Left renal pelvis (tissue), 4 donors: ENCODE measurements around the gene FAM114A1. TPM values are rescaled to one million over a fixed set of nuclear protein-coding genes. Genes with fewer than 3 reads are reported as not detected.

Experiments
- DNase-seq, 4 donors: peaks; one replicate each; pipeline ENCODE4 v3.0.0-alpha.2; 2013; ENCODE audit warnings: low read depth in 4 of 4, low spot score in 3 of 4
- polyA plus RNA-seq, 4 donors: library from polyadenylated mRNA; unstranded; fragments of 120-200 nt; gene quantifications; one replicate each; pipeline ENCODE4 v1.2.1, GENCODE V29; 2013; ENCODE audit not compliant: insufficient read length in 4 of 4

FAM114A1 gene
- polyA plus RNA-seq = 10 to 100 TPM; 29.5 to 85.1 (median 38.2) TPM

DNA sequence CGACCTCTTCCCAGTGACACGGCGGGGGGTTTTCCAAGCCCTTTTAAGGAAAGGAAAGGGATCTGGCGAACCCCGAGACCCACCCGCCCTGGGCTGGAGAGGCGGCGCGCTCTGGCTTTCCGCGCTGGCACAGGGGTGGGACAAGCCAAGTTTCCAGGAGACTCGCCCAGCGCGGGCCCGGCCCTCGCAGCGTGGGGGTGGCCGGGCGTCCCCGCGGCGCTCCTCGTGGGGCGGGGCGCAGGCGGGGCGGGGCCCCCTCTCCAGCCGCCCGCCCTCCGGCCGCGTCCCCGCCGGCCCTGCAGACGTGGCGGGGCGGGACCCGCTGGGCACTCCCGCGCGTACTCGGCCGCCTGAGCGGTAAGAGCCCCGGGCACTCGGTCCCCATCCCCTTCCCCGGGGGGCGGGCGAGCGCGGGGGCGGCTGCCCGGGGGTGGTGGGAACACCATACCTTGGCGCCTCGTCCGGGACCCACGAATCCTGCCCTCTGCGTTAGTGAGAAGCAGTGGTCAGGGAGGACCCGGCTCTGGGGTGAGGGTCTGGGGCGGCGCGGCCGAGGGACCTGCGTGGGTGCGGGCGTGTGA is at the start of gene FAM114A1:
FAM114A1 (plus strand) TSS at position 329 of the 581 bp plus-strand sequence. CDS start 10,273 bp downstream, outside the sequence.
- DNase-seq = peak; percentile 38 to 66 (median 60)

DNA sequence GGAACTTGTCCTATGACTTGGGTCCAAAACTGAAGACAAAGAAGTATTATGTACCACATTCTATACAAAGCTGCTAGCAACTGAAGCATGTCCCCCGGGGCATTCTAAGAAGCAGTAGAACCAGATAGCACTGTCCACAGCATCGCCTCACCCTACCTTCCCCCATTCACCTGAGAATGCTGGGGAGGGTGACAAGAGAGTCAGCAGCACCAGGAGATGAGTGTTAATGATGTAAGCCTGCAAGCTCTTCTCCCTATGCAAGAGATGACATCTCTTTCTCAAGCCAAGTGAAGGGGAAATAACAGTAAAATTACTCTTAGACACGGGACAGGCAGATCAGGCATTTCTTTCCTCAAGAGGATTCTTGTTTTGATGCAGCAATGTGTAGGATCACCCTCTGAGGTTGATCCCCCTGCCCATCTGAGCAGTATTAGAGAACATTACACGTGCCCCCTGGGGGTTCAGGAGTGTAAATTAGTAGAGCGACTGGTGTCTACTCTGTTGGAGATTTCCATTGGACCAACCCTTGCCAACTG is 49.1 kb upstream of the FAM114A1 start:
- no peak for DNase-seq

DNA sequence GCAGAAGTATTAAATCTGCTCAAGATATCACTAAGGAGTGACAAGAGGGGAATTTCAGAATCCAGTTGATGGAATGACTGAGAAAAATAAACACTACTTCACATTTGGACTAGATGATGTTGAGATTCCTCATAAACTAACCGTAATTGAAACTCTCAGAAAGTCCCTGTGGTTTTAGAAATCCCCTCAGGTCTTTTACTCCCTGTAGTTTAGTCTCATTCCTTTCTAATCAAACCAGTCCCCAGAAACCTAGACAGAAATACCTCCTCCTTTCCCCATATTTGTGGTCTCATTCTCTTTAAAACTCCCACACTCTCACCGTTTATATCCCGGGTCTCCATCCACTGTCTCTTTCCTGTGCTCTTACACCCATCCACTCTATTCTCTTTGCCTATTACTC is 48.0 kb upstream of the FAM114A1 start:
- no peak for DNase-seq

GRCh38 chr4:38820329-38821061 is 47.1 kb upstream of the FAM114A1 start:
- DNase-seq = no peak

- no peak for DNase-seq
Observed at GRCh38 chr4:38821739-38822138, 45.9 kb upstream of the FAM114A1 start.

DNA sequence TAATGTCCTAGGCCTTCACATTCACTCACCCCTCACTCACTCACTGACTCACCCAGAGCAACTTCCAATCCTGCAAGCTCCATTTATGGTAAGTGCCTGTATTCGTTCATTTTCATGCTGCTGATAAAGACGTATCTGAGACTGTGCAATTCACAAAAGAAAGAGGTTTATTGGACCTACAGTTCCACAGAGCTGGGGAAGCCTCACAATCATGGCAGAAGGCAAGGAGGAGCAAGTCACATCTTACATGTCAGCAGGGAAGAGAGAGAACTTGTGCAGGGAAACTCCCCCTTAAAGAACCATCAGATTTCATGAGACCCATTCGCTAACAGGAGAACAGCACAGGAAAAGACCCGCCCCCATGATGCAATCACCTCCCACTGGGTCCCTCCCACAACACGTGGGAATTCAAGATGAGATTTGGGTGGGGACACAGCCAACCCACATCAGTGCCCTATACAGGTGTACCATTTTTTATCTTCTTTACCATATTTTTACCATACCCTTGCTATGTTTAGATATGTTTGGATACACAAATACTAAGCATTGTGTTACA is 44.8 kb upstream of the FAM114A1 start:
- no peak for DNase-seq

- DNase-seq = no peak
Observed at GRCh38 chr4:38823766-38824165, 43.8 kb upstream of the FAM114A1 start.

DNA sequence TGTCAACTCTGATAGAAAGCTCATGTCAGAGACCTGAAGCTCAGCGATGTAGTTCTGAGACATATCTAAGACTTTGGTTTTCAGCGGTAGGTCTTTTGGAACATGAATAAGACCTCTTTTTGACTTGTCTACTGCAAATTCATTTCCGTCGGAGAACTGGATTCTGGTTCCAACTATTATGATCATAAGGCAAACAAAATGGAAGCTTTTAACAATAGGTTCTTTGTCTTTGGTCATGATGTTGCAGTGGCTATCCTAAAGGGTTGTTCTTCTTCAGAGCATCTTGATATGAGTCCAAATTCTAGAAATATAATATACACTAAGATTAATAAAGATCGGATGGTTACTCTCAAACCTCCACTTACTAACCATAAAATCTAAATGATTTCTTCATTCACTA is 38.4 kb upstream of the FAM114A1 start:
- DNase-seq = no peak

DNA sequence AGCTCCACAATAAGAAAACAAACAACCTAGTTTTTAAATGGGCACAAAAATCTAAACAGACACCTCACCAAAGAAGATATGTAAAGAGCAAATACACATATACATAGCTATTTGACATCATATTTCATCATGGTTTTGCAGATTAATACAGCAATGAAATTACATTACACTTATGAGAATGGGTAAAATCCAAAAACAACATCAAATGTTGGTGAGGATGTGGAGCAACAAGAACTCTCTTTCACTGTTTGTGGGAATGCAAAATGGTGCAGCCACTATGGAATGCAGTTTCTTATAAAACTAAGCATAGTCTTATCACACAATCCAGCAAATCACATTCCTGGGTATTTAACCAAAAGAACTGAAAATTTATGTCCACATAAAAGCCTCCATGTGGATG is 36.0 kb upstream of the FAM114A1 start:
- no peak for DNase-seq

DNA sequence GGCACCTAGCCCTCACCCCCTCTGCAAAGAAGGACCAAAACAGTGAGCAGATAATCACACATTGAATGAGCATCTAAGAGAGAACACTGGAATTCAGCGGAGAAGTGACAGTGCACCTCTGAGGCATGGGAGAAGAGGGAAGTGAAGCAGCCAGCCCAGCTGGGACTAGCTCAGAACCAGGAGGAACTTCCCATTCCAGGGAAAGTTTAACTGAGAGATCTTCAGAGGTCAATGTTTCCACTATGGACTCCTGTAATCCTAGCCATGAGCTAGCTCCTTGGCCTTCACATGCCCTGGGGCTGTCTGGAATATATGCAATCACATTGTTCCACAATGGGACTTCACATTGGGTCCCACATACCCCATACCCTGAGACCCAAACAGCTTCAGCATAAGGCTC is 35.4 kb upstream of the FAM114A1 start:
- no peak for DNase-seq

DNA sequence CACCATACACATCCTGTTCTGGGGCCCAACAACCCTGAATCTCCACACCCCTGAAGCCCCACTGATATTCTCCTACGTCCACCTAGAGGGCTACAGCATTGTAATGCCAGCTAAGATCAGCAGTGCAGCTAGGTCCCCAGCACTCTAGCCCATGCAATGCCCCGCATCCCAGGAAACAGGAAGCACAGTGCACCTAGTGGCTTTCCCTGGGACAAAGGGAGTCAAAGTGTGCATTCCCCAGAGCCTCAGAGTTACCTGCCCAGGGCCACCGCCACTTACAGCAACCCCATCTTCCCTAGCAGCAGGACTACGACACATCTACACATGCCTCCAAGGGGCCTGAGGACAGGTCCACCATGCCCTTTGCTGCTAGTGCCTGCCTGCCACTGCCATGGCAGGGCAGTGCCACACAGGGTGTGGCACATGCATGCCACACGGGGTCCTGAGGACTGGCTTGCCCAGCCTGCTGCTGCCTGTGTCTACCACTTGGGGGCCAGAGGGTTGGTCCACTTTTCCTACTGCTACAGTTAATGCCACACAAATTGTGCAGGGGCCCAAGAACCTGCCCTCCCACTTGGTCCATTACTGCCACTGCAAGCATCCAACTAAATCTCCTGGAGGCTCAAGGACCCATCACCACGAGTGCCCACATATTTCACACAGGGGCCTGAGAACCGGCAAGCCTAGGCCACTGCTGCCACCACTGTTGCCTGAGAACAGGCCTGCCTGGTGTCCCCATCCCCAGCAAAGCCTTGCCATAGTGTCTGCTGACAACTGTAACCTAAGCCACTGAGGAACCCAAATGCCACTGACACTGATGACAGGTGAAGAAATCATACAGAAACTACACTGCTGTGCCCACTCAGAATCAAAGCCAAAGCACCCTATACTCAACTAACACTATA is 34.7 kb upstream of the FAM114A1 start:
- no peak for DNase-seq

- DNase-seq = no peak
Observed at GRCh38 chr4:38834570-38834969, 33.0 kb upstream of the FAM114A1 start.

- no peak for DNase-seq
Observed at GRCh38 chr4:38837334-38837733, 30.3 kb upstream of the FAM114A1 start.

DNA sequence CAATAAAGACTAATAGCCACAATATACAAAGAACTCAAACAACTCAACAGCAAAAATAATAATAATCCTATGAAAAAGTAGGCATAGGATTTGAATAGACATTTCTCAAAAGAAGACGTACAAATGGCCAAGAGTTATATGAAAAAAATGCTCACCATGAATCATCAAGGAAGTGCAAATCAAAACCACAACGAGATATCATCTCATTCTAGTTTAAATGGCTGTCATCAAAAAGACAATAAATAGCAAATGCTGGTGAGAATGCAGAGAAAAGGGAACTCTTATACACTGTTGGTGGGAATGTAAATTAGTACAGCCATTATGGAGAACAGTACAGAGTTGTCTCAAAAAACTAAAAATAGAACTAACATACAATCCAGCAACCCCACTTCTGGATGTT is 29.8 kb upstream of the FAM114A1 start:
- DNase-seq = no peak

DNA sequence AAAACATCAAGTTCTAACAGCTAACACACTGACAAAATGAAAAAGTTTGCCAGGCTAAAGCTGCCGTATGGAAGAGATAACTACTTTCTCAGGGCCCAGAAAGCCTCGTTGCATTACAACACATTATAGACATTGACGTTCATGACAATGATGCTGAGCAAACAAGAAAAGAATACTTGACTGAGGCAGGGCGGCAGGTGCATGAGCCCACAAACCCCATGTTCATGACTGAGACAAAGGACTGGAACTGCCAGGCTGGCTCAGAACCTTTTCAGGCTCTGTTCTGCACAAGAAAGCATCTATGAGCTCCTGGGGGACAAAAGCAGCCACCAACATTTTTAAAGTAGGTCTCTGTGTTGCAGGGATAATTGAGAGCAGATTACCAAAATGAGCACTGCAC is 24.6 kb upstream of the FAM114A1 start:
- no peak for DNase-seq

GRCh38 chr4:38846015-38846414 is 21.6 kb upstream of the FAM114A1 start:
- no peak for DNase-seq

GRCh38 chr4:38855466-38855865 is 12.1 kb upstream of the FAM114A1 start:
- no peak for DNase-seq

GRCh38 chr4:38856046-38856445 is 11.6 kb upstream of the FAM114A1 start:
- no peak for DNase-seq

- DNase-seq = peak in 1 of 4 donors; percentile 32
Observed at GRCh38 chr4:38856524-38857337, 10.9 kb upstream of the FAM114A1 start, which contains the start of gene TLR6. Gene TLR6, minus strand, starts transcription at chr4:38856817. Its CDS starts 27,344 bp downstream, at chr4:38829473.
